H9 (cell line): Measurements from ENCODE around the gene SGIP1. TPM values are rescaled to one million over a fixed set of nuclear protein-coding genes. Genes with fewer than 3 reads are reported as not detected.

Experiments used
- DNase-seq: peaks from one replicate; pipeline ENCODE4 v3.0.0-alpha.2; 2017
- H2AFZ ChIP-seq: one replicate; pipeline ENCODE4 v1.6.1; 2013; ENCODE audit warnings: mild to moderate bottlenecking, low read length, control low read depth, moderate library complexity
- H2AK5ac ChIP-seq: 2 replicates; pipeline ENCODE4 v1.6.1; 2013; ENCODE audit warnings: low read length, control low read depth, mixed read lengths; ENCODE audit not compliant: insufficient read length
- H2BK120ac ChIP-seq: one replicate; pipeline ENCODE4 v1.6.1; 2013; ENCODE audit warnings: low read depth, mild to moderate bottlenecking, low read length, control low read depth, inconsistent platforms; ENCODE audit not compliant: poor library complexity, severe bottlenecking
- H2BK12ac ChIP-seq: 2 replicates; pipeline ENCODE4 v1.6.1; 2013; ENCODE audit warnings: low read length, control low read depth, mixed read lengths, low read depth; ENCODE audit not compliant: insufficient read length
- H2BK15ac ChIP-seq: 2 replicates; pipeline ENCODE4 v1.6.1; 2013; ENCODE audit warnings: low read depth, low read length, control low read depth
- H2BK20ac ChIP-seq: one replicate; pipeline ENCODE4 v1.6.1; 2013; ENCODE audit warnings: low read depth, mild to moderate bottlenecking, low read length, control low read depth, inconsistent platforms; ENCODE audit not compliant: poor library complexity, severe bottlenecking
- H2BK5ac ChIP-seq: 2 replicates; pipeline ENCODE4 v1.6.1; 2013; ENCODE audit warnings: low read length, control low read depth, mixed read lengths; ENCODE audit not compliant: insufficient read length
- H3K14ac ChIP-seq: 2 replicates; pipeline ENCODE4 v1.6.1; 2013; ENCODE audit warnings: low read length, control low read depth; ENCODE audit not compliant: insufficient read depth
- H3K18ac ChIP-seq: 2 replicates; pipeline ENCODE4 v1.6.1; 2013; ENCODE audit warnings: low read depth, mild to moderate bottlenecking, mixed read lengths, low read length, control low read depth; ENCODE audit not compliant: insufficient read length
- H3K23ac ChIP-seq: 2 replicates; pipeline ENCODE4 v1.6.1; 2013; ENCODE audit warnings: low read length, control low read depth, mixed read lengths, low read depth; ENCODE audit not compliant: insufficient read length
- H3K23me2 ChIP-seq: 2 replicates; pipeline ENCODE4 v1.6.1; 2013; ENCODE audit warnings: low read depth, mild to moderate bottlenecking, mixed read lengths, low read length, control low read depth; ENCODE audit not compliant: insufficient read length, poor library complexity, severe bottlenecking
- H3K27ac ChIP-seq: 2 replicates; pipeline ENCODE4 v1.5.1; 2013; ENCODE audit warnings: low read length, control low read depth, mixed read lengths, low read depth; ENCODE audit not compliant: insufficient read length
- H3K27me3 ChIP-seq: 2 replicates; pipeline ENCODE4 v1.6.1; 2013; ENCODE audit warnings: low read length, control low read depth, inconsistent platforms; ENCODE audit not compliant: insufficient read depth
- H3K4ac ChIP-seq: 2 replicates; pipeline ENCODE4 v1.6.1; 2013; ENCODE audit warnings: low read depth, mild to moderate bottlenecking, control low read depth, inconsistent platforms, low read length, moderate library complexity
- H3K4me1 ChIP-seq: 2 replicates; pipeline ENCODE4 v1.6.1; 2013; ENCODE audit warnings: low read length, control low read depth, inconsistent platforms; ENCODE audit not compliant: insufficient read depth
- H3K4me2 ChIP-seq: 2 replicates; pipeline ENCODE4 v1.6.1; 2013; ENCODE audit warnings: low read length, control low read depth, mixed read lengths; ENCODE audit not compliant: insufficient read length, insufficient read depth
- H3K56ac ChIP-seq: 2 replicates; pipeline ENCODE4 v1.6.1; 2013; ENCODE audit warnings: low read depth, mild to moderate bottlenecking, mixed read lengths, low read length, control low read depth; ENCODE audit not compliant: insufficient read length
- H3K79me1 ChIP-seq: 2 replicates; pipeline ENCODE4 v1.6.1; 2013; ENCODE audit warnings: low read depth, mild to moderate bottlenecking, moderate library complexity, low read length, control low read depth, inconsistent platforms; ENCODE audit not compliant: insufficient read depth, poor library complexity, severe bottlenecking
- H3K79me2 ChIP-seq: 2 replicates; pipeline ENCODE4 v1.6.1; 2013; ENCODE audit warnings: low read length, control low read depth, inconsistent platforms; ENCODE audit not compliant: insufficient read depth
- H3K9ac ChIP-seq: 2 replicates; pipeline ENCODE4 v1.6.1; 2013; ENCODE audit warnings: low read length, control low read depth, mixed read lengths; ENCODE audit not compliant: insufficient read length; ENCODE audit errors: extremely low read depth
- H3K9me3 ChIP-seq: one replicate; pipeline ENCODE4 v1.6.1; 2013; ENCODE audit warnings: low read depth, low read length, inconsistent platforms; ENCODE audit not compliant: control insufficient read depth
- H3T11ph ChIP-seq: one replicate; pipeline ENCODE4 v1.6.1; 2013; ENCODE audit warnings: mild to moderate bottlenecking, low read length, control low read depth, inconsistent platforms
- H4K20me1 ChIP-seq: one replicate; pipeline ENCODE4 v1.6.1; 2013; ENCODE audit not compliant: control insufficient read depth, insufficient read length, insufficient read depth
- H4K5ac ChIP-seq: 2 replicates; pipeline ENCODE4 v1.6.1; 2013; ENCODE audit warnings: low read depth, mild to moderate bottlenecking, mixed read lengths, low read length, control low read depth; ENCODE audit not compliant: insufficient read length
- H4K8ac ChIP-seq: replicated peaks from 2 replicates; pipeline ENCODE4 v1.6.1; 2013; ENCODE audit warnings: low read length, control low read depth, mixed read lengths, low read depth; ENCODE audit not compliant: insufficient read length
- H4K91ac ChIP-seq: 2 replicates; pipeline ENCODE4 v1.6.1; 2013; ENCODE audit warnings: low read depth, mild to moderate bottlenecking, moderate library complexity, mixed read lengths, low read length, control low read depth; ENCODE audit not compliant: insufficient read length
- H3K27ac Mint-ChIP-seq, 3 experiments: 2 replicates in 2 of 3; 3 replicates in 1 of 3; pipeline ENCODE4 v1.8.0; 2020 to 2021; ENCODE audit warnings: mixed read lengths in 3 of 3, mild to moderate bottlenecking in 1 of 3, moderate library complexity in 1 of 3
- H3K27me3 Mint-ChIP-seq: 2 replicates; pipeline ENCODE4 v1.8.0; 2021; ENCODE audit warnings: low read depth, mild to moderate bottlenecking, moderate library complexity, mixed read lengths
- H3K36me3 Mint-ChIP-seq, 3 experiments: 2 replicates in 2 of 3; 3 replicates in 1 of 3; pipeline ENCODE4 v1.8.0; 2020 to 2021; ENCODE audit warnings: low read depth in 3 of 3, mixed read lengths in 3 of 3; ENCODE audit not compliant: insufficient read depth in 1 of 3
- H3K4me1 Mint-ChIP-seq, 2 experiments: 2 replicates each; pipeline ENCODE4 v1.8.0; 2020; ENCODE audit warnings: mixed read lengths in 2 of 2
- H3K4me3 Mint-ChIP-seq, 2 experiments: 2 replicates in 1 of 2; 3 replicates in 1 of 2; pipeline ENCODE4 v1.8.0; 2020 to 2021; ENCODE audit warnings: mild to moderate bottlenecking in 2 of 2, mixed read lengths in 2 of 2, moderate library complexity in 1 of 2
- H3K9me3 Mint-ChIP-seq, 2 experiments: 2 replicates in 1 of 2; 3 replicates in 1 of 2; pipeline ENCODE4 v1.8.0; 2020; ENCODE audit warnings: mild to moderate bottlenecking in 2 of 2, mixed read lengths in 2 of 2, moderate library complexity in 1 of 2
- CTCF ChIP-seq: fragments of 200-600 bp; sonication (generic); conservative IDR thresholded peaks from 3 replicates; pipeline ENCODE4 v1.8.0; 2021; ENCODE audit warnings: antibody characterized with exemption, mild to moderate bottlenecking
- WGBS: extraction: QIAGEN DNeasy Blood & Tissue Kit; methylation state at CpG from one replicate; pipeline ENCODE4 v1.1.7; 2013; ENCODE audit warnings: missing lambda C conversion rate, low lambda C conversion rate, mixed read lengths; ENCODE audit not compliant: insufficient read length; ENCODE audit errors: extremely low coverage; 5-methylcytosine and 5-hydroxymethylcytosine counted together
- total RNA-seq: library from RNA; stranded (reverse); gene quantifications from 2 replicates; pipeline ENCODE4 v1.2.1, GENCODE V29; 2021

Gene SGIP1
- total RNA-seq, 1 experiment from 2014 or later: 1.5 TPM

- H2BK12ac ChIP-seq: no peak overlapping the region
- Mint-ChIP-seq H3K9me3 (no peaks in the 10 kb centered on the region), H3K27ac (no peak overlapping the region), H3K27me3 (no peaks in the 10 kb centered on the region), H3K36me3 (no peaks in the 10 kb centered on the region), H3K4me3 (no peak overlapping the region), H3K4me1 (peaks cover 10 to 12% of the 10 kb centered on the region in 2 experiments)
- H2BK15ac ChIP-seq: no peak overlapping the region
- no peak overlapping the region for H3K4ac ChIP-seq
- H2AK5ac ChIP-seq: no peak overlapping the region
- no peaks in the 10 kb centered on the region for H3K27me3 ChIP-seq
- H3K14ac ChIP-seq: no peak overlapping the region
- H2BK5ac ChIP-seq: no peak overlapping the region
- no peak overlapping the region for H3T11ph ChIP-seq
- no peak for DNase-seq
- no peak overlapping the region for H3K18ac ChIP-seq
- no peaks in the 10 kb centered on the region for H3K79me2 ChIP-seq
- no peaks in the 10 kb centered on the region for H3K79me1 ChIP-seq
- H2AFZ ChIP-seq: no peak overlapping the region
- H4K8ac ChIP-seq: no peak overlapping the region
- WGBS: no CpG with 5 or more reads among the region's 7 CpGs
- no peaks in the 10 kb centered on the region for H3K9me3 ChIP-seq
- no peak overlapping the region for H4K91ac ChIP-seq
- no peak overlapping the region for H3K4me2 ChIP-seq
- H3K27ac ChIP-seq: no peak overlapping the region
- no peak overlapping the region for H3K9ac ChIP-seq
- H4K20me1 ChIP-seq: no peaks in the 10 kb centered on the region
- H3K23me2 ChIP-seq: no peaks in the 10 kb centered on the region
- H3K23ac ChIP-seq: no peak overlapping the region
- H4K5ac ChIP-seq: no peak overlapping the region
- H2BK20ac ChIP-seq: no peak overlapping the region
- peaks cover 4% of the 10 kb centered on the region; the same call in 1 of the 2 replicates for H3K4me1 ChIP-seq
- no peak overlapping the region for H2BK120ac ChIP-seq
- no peak for TF ChIP-seq CTCF
- no peak overlapping the region for H3K56ac ChIP-seq
Observed at GRCh38 chr1:66556161-66556611, 22.2 kb downstream of the SGIP1 start.
